ENCODE results near the gene QPCT.

Gene QPCT

DNA sequence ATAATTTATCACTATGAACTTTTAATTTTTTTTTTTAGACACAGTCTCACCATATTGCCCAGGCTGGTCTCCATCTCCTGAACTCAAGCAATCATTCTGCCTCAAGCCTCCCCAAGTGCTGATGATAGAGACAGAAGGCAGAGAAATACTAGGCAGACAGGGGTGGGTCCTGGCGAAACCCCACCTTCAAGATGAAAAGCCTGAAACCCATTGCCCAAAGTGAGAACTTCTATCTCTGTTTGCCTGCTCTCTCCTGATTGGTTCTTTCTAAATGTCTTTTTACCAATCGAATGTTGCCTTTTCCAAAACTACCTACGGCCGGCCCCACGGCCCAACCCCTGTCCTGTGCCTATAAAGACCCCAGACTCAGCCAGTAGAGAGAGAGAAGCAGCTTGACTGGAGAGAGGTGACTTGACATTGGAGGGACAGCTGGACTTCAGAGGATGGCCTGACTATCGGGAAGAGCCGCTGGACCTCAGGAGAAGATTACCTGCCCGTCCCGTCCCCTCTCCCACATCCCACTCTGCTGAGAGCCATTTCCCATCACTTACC lies 41.7 kb upstream of the QPCT start:
- no peak overlapping the region for H3K27ac ChIP-seq
- TF ChIP-seq, protein P1, sequence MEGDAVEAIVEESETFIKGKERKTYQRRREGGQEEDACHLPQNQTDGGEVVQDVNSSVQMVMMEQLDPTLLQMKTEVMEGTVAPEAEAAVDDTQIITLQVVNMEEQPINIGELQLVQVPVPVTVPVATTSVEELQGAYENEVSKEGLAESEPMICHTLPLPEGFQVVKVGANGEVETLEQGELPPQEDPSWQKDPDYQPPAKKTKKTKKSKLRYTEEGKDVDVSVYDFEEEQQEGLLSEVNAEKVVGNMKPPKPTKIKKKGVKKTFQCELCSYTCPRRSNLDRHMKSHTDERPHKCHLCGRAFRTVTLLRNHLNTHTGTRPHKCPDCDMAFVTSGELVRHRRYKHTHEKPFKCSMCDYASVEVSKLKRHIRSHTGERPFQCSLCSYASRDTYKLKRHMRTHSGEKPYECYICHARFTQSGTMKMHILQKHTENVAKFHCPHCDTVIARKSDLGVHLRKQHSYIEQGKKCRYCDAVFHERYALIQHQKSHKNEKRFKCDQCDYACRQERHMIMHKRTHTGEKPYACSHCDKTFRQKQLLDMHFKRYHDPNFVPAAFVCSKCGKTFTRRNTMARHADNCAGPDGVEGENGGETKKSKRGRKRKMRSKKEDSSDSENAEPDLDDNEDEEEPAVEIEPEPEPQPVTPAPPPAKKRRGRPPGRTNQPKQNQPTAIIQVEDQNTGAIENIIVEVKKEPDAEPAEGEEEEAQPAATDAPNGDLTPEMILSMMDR (conservative IDR thresholded peaks at IDR 0.05), result no peak

DNA sequence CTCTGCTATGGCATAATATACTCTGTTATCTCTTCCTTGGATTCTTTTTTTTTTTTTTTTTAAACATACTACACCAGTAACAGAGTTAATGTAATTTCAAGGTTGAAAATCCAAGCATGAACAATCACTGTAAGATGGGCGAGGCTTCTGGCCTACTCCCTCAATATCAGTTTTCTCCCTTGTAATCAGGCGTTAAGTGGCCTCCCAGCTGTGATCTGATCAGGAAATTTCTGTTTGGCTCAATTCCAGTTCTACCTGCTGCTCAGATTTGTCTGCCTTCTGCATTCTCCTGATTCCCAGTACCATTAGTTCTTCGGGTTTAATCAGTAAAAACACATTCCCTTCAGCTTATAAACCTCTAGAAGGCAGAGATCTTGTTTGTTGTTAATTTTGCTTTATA lies 38.4 kb upstream of the QPCT start:
- H3K27ac ChIP-seq, result no peak overlapping the region
- TF ChIP-seq, protein P1 (conservative IDR thresholded peaks at IDR 0.05), result no peak

DNA sequence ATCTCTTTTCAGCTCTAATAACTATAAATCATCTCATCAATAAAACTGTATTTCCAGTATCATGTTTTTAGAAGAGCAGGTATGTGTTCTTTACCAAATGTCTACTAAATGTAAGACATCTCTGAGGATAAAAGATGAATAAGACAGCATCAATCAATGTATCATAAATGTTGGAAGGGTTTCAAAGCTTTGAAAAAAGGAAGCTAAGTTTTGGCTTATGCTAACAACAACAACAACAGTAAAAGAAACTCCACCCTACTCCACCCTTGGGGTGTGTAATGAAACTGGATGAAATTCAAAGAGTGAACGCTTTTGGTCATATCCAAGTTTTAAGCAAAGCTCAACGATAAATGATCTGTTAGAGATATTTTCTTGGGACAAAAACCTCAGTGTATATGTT lies 36.9 kb upstream of the QPCT start:
- no peak overlapping the region for H3K27ac ChIP-seq
- TF ChIP-seq, protein P1 (conservative IDR thresholded peaks at IDR 0.05), result no peak

GRCh38 chr2:37315364-37315763 lies 29.1 kb upstream of the QPCT start:
- TF ChIP-seq, protein P1 (conservative IDR thresholded peaks at IDR 0.05), result no peak
- H3K27ac ChIP-seq, result no peak overlapping the region

DNA sequence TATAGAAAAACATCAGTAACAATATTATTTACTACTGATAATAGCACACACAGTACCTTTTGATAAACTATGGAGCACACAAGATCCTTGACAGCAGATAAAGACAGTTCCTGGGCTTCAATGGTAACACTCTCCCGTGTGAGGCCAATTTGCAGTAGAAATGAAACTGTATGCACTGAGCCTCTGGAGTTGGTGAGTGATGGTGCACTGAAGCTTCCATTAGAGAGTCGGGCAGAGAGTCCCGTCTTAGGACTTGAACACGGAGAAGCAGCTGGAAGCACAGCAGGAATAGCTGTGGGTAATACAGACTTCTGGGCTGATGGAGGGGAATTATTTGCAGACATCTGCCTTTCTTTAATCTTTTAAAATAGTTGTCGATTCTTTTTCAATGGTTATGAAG lies 28.2 kb upstream of the QPCT start:
- TF ChIP-seq, protein P1 (conservative IDR thresholded peaks at IDR 0.05), result no peak
- no peak overlapping the region for H3K27ac ChIP-seq

GRCh38 chr2:37317746-37318145 lies 26.7 kb upstream of the QPCT start:
- TF ChIP-seq, protein P1 (conservative IDR thresholded peaks at IDR 0.05), result no peak
- no peak overlapping the region for H3K27ac ChIP-seq

DNA sequence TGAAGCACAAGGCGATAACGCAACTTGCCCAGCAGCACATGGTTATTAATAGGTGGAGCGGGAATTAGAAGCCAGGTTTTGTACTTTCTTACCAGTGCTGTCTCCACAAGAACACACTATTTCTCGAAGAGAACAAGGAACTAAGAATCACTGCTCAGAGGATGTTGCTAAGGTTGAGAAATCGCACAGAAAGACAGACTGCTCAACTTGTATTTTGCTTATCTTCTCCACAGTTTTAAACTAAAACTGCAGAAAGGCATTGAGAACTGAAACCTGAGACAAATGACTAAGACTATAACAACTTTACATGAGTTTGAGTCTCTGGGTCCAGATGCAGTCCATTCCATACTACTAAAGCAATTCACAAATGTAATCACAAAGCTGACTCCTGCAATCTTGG lies 26.0 kb upstream of the QPCT start:
- TF ChIP-seq, protein P1 (conservative IDR thresholded peaks at IDR 0.05), result no peak
- H3K27ac ChIP-seq, result no peak overlapping the region
